HepG2 (cell line): ENCODE data around the gene RMI2. TPM values are rescaled to one million over a fixed set of nuclear protein-coding genes. Genes with fewer than 3 reads are reported as not detected.

Experiments used
- ATAC-seq: fragments of 200-7000 bp; cut with Tn5 transposase; 3 replicates; pipeline ENCODE4 v1.9.1; 2020; ENCODE audit warnings: mild to moderate bottlenecking, moderate library complexity
- BruUV-seq: library from RNA; stranded (reverse); fragments of 400-500 nt; replicated peaks from 2 replicates; lab custom pipeline; 2021; lab: Mats Ljungman, UMichigan
- CTCF ChIA-PET: fragments of 300-600 bp; formaldehyde crosslinking; extraction: SDS; loops from one replicate; lab custom pipeline; 2021; ENCODE audit warnings: low total read pairs, inconsistent platforms, low intra/inter-chr PET ratio; lab: Yijun Ruan, JAX
- POLR2A ChIA-PET: fragments of 350-600 bp; sonication (Branson Sonifier 250); formaldehyde crosslinking; loops from one replicate; lab custom pipeline; 2020; ENCODE audit warnings: antibody characterized with exemption, inconsistent platforms; lab: Yijun Ruan, JAX
- DNase-seq: peaks from one replicate; pipeline ENCODE4 v3.0.0-alpha.2; 2015; ENCODE audit warnings: low spot score
- FAIRE-seq: peaks from 3 replicates; lab custom pipeline; 2011; peaks lifted over from hg19 to GRCh38; lab: Jason Lieb, UNC
- H2AFZ ChIP-seq: one replicate; pipeline ENCODE4 v1.6.1; 2011; ENCODE audit warnings: low read length, inconsistent platforms
- H3K27ac ChIP-seq: fragments of 300-600 bp; 3 replicates; pipeline ENCODE4 v1.8.0; 2011; ENCODE audit warnings: mixed run types, mild to moderate bottlenecking, mixed read lengths, low read length, inconsistent platforms; ENCODE audit not compliant: insufficient read depth; ENCODE audit errors: extremely low read length
- H3K27me3 ChIP-seq, 2 experiments: fragments of 200-600 bp in 1 of 2; 2 replicates in 1 of 2; 3 replicates in 1 of 2; pipeline versions ENCODE4 v1.6.0 to v1.8.0; 2011; ENCODE audit warnings: low read length in 2 of 2, mild to moderate bottlenecking in 2 of 2, moderate library complexity in 2 of 2, inconsistent platforms in 1 of 2; ENCODE audit not compliant: insufficient read depth in 2 of 2, control insufficient read depth in 1 of 2
- H3K36me3 ChIP-seq, 2 experiments: fragments of 200-600 bp in 1 of 2; replicated peaks in 1 of 2; 2 replicates in 1 of 2; 3 replicates in 1 of 2; pipeline versions ENCODE4 v1.5.1 to v1.8.0; 2011; ENCODE audit warnings: low read length in 2 of 2, inconsistent platforms in 1 of 2; ENCODE audit not compliant: insufficient read depth in 2 of 2, control insufficient read depth in 1 of 2
- H3K4me1 ChIP-seq: 2 replicates; pipeline ENCODE4 v1.5.1; 2012; ENCODE audit warnings: low read length, inconsistent platforms; ENCODE audit not compliant: insufficient read depth
- H3K4me2 ChIP-seq: 2 replicates; pipeline ENCODE4 v1.6.0; 2011; ENCODE audit warnings: low read depth, low read length, inconsistent platforms
- H3K4me3 ChIP-seq, 3 experiments: fragments of 200-600 bp in 1 of 3; sonication (generic), shearing (Covaris generic) in 1 of 3; replicated peaks in 1 of 3; 2 replicates each; pipeline ENCODE4 v1.5.1; 2011 to 2016; ENCODE audit warnings: low read length in 3 of 3, inconsistent platforms in 2 of 3, low read depth in 2 of 3, mild to moderate bottlenecking in 2 of 3, control low read depth in 1 of 3, mixed read lengths in 1 of 3; ENCODE audit not compliant: insufficient read depth in 1 of 3
- H3K79me2 ChIP-seq: one replicate; pipeline ENCODE4 v1.6.1; 2011; ENCODE audit warnings: low read length, inconsistent platforms; ENCODE audit not compliant: insufficient read depth
- H3K9ac ChIP-seq: 2 replicates; pipeline ENCODE4 v1.6.0; 2011; ENCODE audit warnings: mild to moderate bottlenecking, low read depth, low read length, inconsistent platforms; ENCODE audit not compliant: insufficient read depth
- H3K9me3 ChIP-seq: 2 replicates; pipeline ENCODE4 v1.5.1; 2012; ENCODE audit warnings: mild to moderate bottlenecking, low read length
- H4K20me1 ChIP-seq: 2 replicates; pipeline ENCODE4 v1.6.0; 2011; ENCODE audit warnings: inconsistent platforms, mild to moderate bottlenecking, low read length, moderate library complexity; ENCODE audit not compliant: insufficient read depth
- DNMT3B ChIP-seq: conservative IDR thresholded peaks from 2 replicates; pipeline ENCODE4 v1.6.1; 2016; ENCODE audit warnings: missing biosample characterization, control low read depth
- SATB2 ChIP-seq: sonication (generic); formaldehyde crosslinking; IDR thresholded peaks from 2 replicates; pipeline ENCODE4 v1.5.0; 2020; ENCODE audit warnings: missing genetic modification reagents
- ZNF124 ChIP-seq: sonication (generic); formaldehyde crosslinking; IDR thresholded peaks from 2 replicates; pipeline ENCODE4 v1.4.0; 2020; ENCODE audit warnings: missing genetic modification reagents
- ZNF34 ChIP-seq: sonication (generic); formaldehyde crosslinking; IDR thresholded peaks from 2 replicates; pipeline ENCODE4 v1.4.0; 2020; ENCODE audit warnings: mild to moderate bottlenecking, missing genetic modification reagents, borderline replicate concordance
- ZNF558 ChIP-seq: sonication (generic); formaldehyde crosslinking; IDR thresholded peaks from 2 replicates; pipeline ENCODE4 v1.9.0; 2022; ENCODE audit warnings: mild to moderate bottlenecking, missing genetic modification reagents, borderline replicate concordance
- ZNF563 ChIP-seq: sonication (generic); formaldehyde crosslinking; IDR thresholded peaks from 2 replicates; pipeline ENCODE4 v1.8.0; 2022; ENCODE audit warnings: mild to moderate bottlenecking, moderate library complexity, missing genetic modification reagents
- ZSCAN12 ChIP-seq: sonication (generic); formaldehyde crosslinking; IDR thresholded peaks from 2 replicates; pipeline ENCODE4 v1.9.0; 2021; ENCODE audit warnings: mild to moderate bottlenecking, missing genetic modification reagents
- WGBS: methylation state at CpG from one replicate; pipeline ENCODE4 v1.1.6; 2017; ENCODE audit warnings: low lambda C conversion rate; 5-methylcytosine and 5-hydroxymethylcytosine counted together
- in situ Hi-C: cut with HindIII; loops from 2 replicates; pipeline ENCODE4 v1.10.0; 2017; ENCODE audit warnings: low pct_unique_long_range_greater_than_20kb; ENCODE audit not compliant: extremely low pct_ligation_motif_present
- intact Hi-C: fragments of 100-400 bp; cut with micrococcal nuclease; formaldehyde crosslinking; loops from one replicate; pipeline ENCODE4 v1.10.0; 2022; ENCODE audit not compliant: unreplicated experiment
- polyA plus RNA-seq, 8 experiments: library from polyadenylated mRNA; depleted of rRNA in 3 of 8; stranded (reverse) in 7 of 8; unstranded in 1 of 8; fragments of >200 nt; fragmentation: Illumina TruSeq in 4 of 8; extraction: Trizol in 4 of 8; gene quantifications; 2 replicates each; pipeline versions ENCODE4 v1.2.1 to v1.2.3, GENCODE V29; 2011 to 2016; ENCODE audit warnings: low read depth in 4 of 8, missing spikeins in 1 of 8, mixed read lengths in 1 of 8; ENCODE audit not compliant: insufficient read depth in 1 of 8
- total RNA-seq, 5 experiments: library from RNA; depleted of rRNA; stranded (reverse); fragments of >200 nt; fragmentation: Illumina TruSeq; extraction: Trizol; gene quantifications; 2 replicates each; pipeline ENCODE4 v1.2.3, GENCODE V29; 2016; ENCODE audit warnings: low read depth in 1 of 5
- TF ChIP-seq, protein P1 (sequence below): sonication (generic); formaldehyde crosslinking; IDR thresholded peaks from 2 replicates; pipeline ENCODE4 v1.4.0; 2020; ENCODE audit warnings: mild to moderate bottlenecking, missing genetic modification reagents, borderline replicate concordance
- TF ChIP-seq, protein P2 (sequence below): sonication (generic); formaldehyde crosslinking; IDR thresholded peaks from 2 replicates; pipeline ENCODE4 v1.4.0; 2020; ENCODE audit warnings: missing genetic modification reagents, borderline replicate concordance

The RMI2 gene
- total and polyA plus RNA-seq, 2 of the 13 experiments (the other 11 are each of a cell fraction or from before 2014, with no cell fraction given): 24.5 to 55.7 TPM

DNA sequence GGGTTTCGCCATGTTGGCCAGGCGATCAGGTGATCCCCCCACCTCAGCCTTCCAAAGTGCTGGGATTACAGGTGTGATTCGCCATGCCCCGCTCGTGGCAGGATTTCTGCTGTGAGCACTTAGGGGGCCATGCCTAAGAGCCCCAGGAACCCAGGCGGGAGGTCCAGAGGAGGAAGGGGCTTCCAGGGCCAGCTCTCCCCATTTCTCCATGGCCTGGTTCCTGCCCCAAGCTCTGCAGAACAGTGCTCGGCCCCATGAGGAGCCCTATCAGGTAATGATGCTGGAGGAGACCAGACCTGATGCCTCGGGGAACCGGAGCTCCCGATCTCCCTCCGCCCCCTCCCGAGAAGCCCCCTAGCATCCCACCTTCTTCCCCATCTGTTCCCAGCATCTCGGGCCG is 53.6 kb downstream of the RMI2 start:
- 47% methylated on average over 13 of the region's 14 CpGs for WGBS
- intact Hi-C loops (loop anchor here (5.0 kb wide), 1 partner anchor 313 kb away; no protein-coding TSS in a partner anchor), in situ Hi-C loops (loop anchor here (10.0 kb wide), 1 partner anchor 316 kb away; no protein-coding TSS in a partner anchor)
- no peaks in the 10 kb centered on the region for H4K20me1 ChIP-seq
- ChIA-PET CTCF (no interaction called here), POLR2A (no interaction called here)
- no peaks in the 10 kb centered on the region for H3K9me3 ChIP-seq
- H3K9ac ChIP-seq: no peak overlapping the region
- no peak overlapping the region for H3K4me3 ChIP-seq
- TF ChIP-seq SATB2: no peak
- no peak for TF ChIP-seq ZNF34 (CRISPR knock-in tag)
- TF ChIP-seq ZNF558 (CRISPR knock-in tag): no peak
- TF ChIP-seq, protein P1, sequence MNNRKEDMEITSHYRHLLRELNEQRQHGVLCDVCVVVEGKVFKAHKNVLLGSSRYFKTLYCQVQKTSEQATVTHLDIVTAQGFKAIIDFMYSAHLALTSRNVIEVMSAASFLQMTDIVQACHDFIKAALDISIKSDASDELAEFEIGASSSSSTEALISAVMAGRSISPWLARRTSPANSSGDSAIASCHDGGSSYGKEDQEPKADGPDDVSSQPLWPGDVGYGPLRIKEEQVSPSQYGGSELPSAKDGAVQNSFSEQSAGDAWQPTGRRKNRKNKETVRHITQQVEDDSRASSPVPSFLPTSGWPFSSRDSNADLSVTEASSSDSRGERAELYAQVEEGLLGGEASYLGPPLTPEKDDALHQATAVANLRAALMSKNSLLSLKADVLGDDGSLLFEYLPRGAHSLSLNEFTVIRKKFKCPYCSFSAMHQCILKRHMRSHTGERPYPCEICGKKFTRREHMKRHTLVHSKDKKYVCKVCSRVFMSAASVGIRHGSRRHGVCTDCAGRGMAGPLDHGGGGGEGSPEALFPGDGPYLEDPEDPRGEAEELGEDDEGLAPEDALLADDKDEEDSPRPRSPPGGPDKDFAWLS (CRISPR knock-in tag): no peak
- no peak for TF ChIP-seq ZSCAN12
- TF ChIP-seq, protein P2, sequence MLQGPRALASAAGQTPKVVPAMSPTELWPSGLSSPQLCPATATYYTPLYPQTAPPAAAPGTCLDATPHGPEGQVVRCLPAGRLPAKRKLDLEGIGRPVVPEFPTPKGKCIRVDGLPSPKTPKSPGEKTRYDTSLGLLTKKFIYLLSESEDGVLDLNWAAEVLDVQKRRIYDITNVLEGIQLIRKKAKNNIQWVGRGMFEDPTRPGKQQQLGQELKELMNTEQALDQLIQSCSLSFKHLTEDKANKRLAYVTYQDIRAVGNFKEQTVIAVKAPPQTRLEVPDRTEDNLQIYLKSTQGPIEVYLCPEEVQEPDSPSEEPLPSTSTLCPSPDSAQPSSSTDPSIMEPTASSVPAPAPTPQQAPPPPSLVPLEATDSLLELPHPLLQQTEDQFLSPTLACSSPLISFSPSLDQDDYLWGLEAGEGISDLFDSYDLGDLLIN (CRISPR knock-in tag): no peak
- TF ChIP-seq DNMT3B (CRISPR knock-in tag): no peak
- TF ChIP-seq ZNF563 (CRISPR knock-in tag): no peak
- TF ChIP-seq ZNF124 (CRISPR knock-in tag): no peak
- H3K79me2 ChIP-seq: no peaks in the 10 kb centered on the region
- H3K4me2 ChIP-seq: no peak overlapping the region
- H3K27ac ChIP-seq: no peak overlapping the region
- H3K36me3 ChIP-seq: no peaks in the 10 kb centered on the region; a peak in 1 of 5 replicates
- H3K27me3 ChIP-seq: peaks cover 47 to 76% of the 10 kb centered on the region in 2 experiments
- DNase-seq (no peak), ATAC-seq (no peak), FAIRE-seq (no peak)
- BruUV-seq: no TSS peak
- H3K4me1 ChIP-seq: peaks cover 52% of the 10 kb centered on the region
- H2AFZ ChIP-seq: no peak overlapping the region
